ENCODE measurements around the gene CTBP1. TPM values are rescaled to one million over a fixed set of nuclear protein-coding genes. Genes with fewer than 3 reads are reported as not detected.

The CTBP1 gene
- total and polyA plus RNA-seq, 9 of the 15 experiments (the other 6 are each of a cell fraction or from before 2014, with no cell fraction given): 14.5 to 162 (median 68.2) TPM

GRCh38 chr4:1167244-1167949, 81.5 kb downstream of the CTBP1 start (continued):
- TF ChIP-seq, protein P1, sequence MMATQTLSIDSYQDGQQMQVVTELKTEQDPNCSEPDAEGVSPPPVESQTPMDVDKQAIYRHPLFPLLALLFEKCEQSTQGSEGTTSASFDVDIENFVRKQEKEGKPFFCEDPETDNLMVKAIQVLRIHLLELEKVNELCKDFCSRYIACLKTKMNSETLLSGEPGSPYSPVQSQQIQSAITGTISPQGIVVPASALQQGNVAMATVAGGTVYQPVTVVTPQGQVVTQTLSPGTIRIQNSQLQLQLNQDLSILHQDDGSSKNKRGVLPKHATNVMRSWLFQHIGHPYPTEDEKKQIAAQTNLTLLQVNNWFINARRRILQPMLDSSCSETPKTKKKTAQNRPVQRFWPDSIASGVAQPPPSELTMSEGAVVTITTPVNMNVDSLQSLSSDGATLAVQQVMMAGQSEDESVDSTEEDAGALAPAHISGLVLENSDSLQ (IDR thresholded peaks at IDR 0.05): peak; percentile 49
- TF ChIP-seq, protein P2, sequence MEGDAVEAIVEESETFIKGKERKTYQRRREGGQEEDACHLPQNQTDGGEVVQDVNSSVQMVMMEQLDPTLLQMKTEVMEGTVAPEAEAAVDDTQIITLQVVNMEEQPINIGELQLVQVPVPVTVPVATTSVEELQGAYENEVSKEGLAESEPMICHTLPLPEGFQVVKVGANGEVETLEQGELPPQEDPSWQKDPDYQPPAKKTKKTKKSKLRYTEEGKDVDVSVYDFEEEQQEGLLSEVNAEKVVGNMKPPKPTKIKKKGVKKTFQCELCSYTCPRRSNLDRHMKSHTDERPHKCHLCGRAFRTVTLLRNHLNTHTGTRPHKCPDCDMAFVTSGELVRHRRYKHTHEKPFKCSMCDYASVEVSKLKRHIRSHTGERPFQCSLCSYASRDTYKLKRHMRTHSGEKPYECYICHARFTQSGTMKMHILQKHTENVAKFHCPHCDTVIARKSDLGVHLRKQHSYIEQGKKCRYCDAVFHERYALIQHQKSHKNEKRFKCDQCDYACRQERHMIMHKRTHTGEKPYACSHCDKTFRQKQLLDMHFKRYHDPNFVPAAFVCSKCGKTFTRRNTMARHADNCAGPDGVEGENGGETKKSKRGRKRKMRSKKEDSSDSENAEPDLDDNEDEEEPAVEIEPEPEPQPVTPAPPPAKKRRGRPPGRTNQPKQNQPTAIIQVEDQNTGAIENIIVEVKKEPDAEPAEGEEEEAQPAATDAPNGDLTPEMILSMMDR (IDR thresholded peaks at IDR 0.05 in 2 of 3, conservative IDR thresholded peaks at IDR 0.05 in 1 of 3; ENCODE audit: insufficient read depth in 2 of 3, low read depth in 1 of 3, low read length in 3 of 3): peak; percentile 83 to 90 (median 88)
- no peak for TF ChIP-seq HNRNPUL1 (IDR thresholded peaks at IDR 0.05; ENCODE audit: low read length)
- TF ChIP-seq U2AF2 (optimal IDR thresholded peaks at IDR 0.05; ENCODE audit: low read depth, low read length): no peak
- 0 out of 4 replicates have a peak, but pooled peaks of 1 of the 2 experiments have one; percentile 29 for TF ChIP-seq TBL1XR1 (IDR thresholded peaks at IDR 0.05; ENCODE audit: low read length in 2 of 2)
- TF ChIP-seq E2F1 (CRISPR knock-in tag; IDR thresholded peaks at IDR 0.05): no peak; the same call in 1 of the 2 replicates
- no peak for TF ChIP-seq ZNF133 (CRISPR knock-in tag; IDR thresholded peaks at IDR 0.05)
- TF ChIP-seq IFI16 (CRISPR knock-in tag; IDR thresholded peaks at IDR 0.05): no peak
- TF ChIP-seq, protein P3, sequence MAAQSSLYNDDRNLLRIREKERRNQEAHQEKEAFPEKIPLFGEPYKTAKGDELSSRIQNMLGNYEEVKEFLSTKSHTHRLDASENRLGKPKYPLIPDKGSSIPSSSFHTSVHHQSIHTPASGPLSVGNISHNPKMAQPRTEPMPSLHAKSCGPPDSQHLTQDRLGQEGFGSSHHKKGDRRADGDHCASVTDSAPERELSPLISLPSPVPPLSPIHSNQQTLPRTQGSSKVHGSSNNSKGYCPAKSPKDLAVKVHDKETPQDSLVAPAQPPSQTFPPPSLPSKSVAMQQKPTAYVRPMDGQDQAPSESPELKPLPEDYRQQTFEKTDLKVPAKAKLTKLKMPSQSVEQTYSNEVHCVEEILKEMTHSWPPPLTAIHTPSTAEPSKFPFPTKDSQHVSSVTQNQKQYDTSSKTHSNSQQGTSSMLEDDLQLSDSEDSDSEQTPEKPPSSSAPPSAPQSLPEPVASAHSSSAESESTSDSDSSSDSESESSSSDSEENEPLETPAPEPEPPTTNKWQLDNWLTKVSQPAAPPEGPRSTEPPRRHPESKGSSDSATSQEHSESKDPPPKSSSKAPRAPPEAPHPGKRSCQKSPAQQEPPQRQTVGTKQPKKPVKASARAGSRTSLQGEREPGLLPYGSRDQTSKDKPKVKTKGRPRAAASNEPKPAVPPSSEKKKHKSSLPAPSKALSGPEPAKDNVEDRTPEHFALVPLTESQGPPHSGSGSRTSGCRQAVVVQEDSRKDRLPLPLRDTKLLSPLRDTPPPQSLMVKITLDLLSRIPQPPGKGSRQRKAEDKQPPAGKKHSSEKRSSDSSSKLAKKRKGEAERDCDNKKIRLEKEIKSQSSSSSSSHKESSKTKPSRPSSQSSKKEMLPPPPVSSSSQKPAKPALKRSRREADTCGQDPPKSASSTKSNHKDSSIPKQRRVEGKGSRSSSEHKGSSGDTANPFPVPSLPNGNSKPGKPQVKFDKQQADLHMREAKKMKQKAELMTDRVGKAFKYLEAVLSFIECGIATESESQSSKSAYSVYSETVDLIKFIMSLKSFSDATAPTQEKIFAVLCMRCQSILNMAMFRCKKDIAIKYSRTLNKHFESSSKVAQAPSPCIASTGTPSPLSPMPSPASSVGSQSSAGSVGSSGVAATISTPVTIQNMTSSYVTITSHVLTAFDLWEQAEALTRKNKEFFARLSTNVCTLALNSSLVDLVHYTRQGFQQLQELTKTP (IDR thresholded peaks at IDR 0.05; ENCODE audit: low read depth in 1 of 2, partially characterized antibody in 2 of 2): no peak
- TF ChIP-seq ZNF518B (CRISPR knock-in tag; IDR thresholded peaks at IDR 0.05): no peak
- no peak for TF ChIP-seq MTF1 (CRISPR knock-in tag; IDR thresholded peaks at IDR 0.05; ENCODE audit: borderline replicate concordance)
- no peak for TF ChIP-seq DIDO1 (tag; IDR thresholded peaks at IDR 0.05; ENCODE audit: low read depth)
- no peak for TF ChIP-seq DDX20 (tag; IDR thresholded peaks at IDR 0.05; ENCODE audit: low read depth)
- no peak; a peak in 2 of 4 replicates for TF ChIP-seq RCOR1 (IDR thresholded peaks at IDR 0.05; ENCODE audit: borderline replicate concordance in 1 of 2, low read depth in 2 of 2, low read length in 2 of 2)

Data from K562 (cell line).